HL-60 (cell line): ENCODE data around the gene PGM5.

ENCODE experiments used
- DNase-seq, 2 experiments: peaks; one replicate each; pipeline ENCODE4 v3.0.0-alpha.2; 2010 to 2020; ENCODE audit warnings: low read depth in 1 of 2, low spot score in 1 of 2
- H3K27ac ChIP-seq: fragments of 250-450 bp; sonication (Bioruptor Pico); replicated peaks from 2 replicates; pipeline ENCODE4 v1.5.1; 2020; ENCODE audit warnings: mild to moderate bottlenecking, moderate library complexity
- H3K27me3 ChIP-seq: fragments of 250-450 bp; sonication (Bioruptor Pico); 2 replicates; pipeline ENCODE4 v1.5.1; 2021; ENCODE audit warnings: mild to moderate bottlenecking, moderate library complexity; ENCODE audit not compliant: insufficient read depth, poor library complexity, severe bottlenecking
- H3K4me3 ChIP-seq: replicated peaks from 2 replicates; pipeline ENCODE4 v1.5.1; 2011; ENCODE audit warnings: mild to moderate bottlenecking, control low read depth, low read length; ENCODE audit not compliant: insufficient read depth
- GABPA ChIP-seq: IDR thresholded peaks from 2 replicates; pipeline ENCODE4 v1.6.1; 2012; ENCODE audit warnings: low read depth
- POLR2AphosphoS5 ChIP-seq: IDR thresholded peaks from 2 replicates; pipeline ENCODE4 v1.6.1; 2012; ENCODE audit warnings: low read depth
- REST ChIP-seq: IDR thresholded peaks from 2 replicates; pipeline ENCODE4 v1.6.1; 2012; ENCODE audit warnings: low read depth; ENCODE audit not compliant: insufficient replicate concordance
- SPI1 ChIP-seq: IDR thresholded peaks from 2 replicates; pipeline ENCODE4 v1.6.1; 2012; ENCODE audit warnings: low read depth, mild to moderate bottlenecking, borderline replicate concordance
- TF ChIP-seq, protein P1 (sequence below): IDR thresholded peaks from one replicate; pipeline ENCODE4 v1.5.1; 2011; ENCODE audit warnings: low read length, control low read depth, inconsistent platforms; ENCODE audit not compliant: insufficient read depth

Gene PGM5

GRCh38 chr9:68546596-68547390 lies 190.4 kb downstream of the PGM5 start:
- TF ChIP-seq POLR2AphosphoS5 (peak; percentile 64), GABPA (no peak), SPI1 (peak; percentile 92), REST (peak; percentile 42)
- TF ChIP-seq, protein P1, sequence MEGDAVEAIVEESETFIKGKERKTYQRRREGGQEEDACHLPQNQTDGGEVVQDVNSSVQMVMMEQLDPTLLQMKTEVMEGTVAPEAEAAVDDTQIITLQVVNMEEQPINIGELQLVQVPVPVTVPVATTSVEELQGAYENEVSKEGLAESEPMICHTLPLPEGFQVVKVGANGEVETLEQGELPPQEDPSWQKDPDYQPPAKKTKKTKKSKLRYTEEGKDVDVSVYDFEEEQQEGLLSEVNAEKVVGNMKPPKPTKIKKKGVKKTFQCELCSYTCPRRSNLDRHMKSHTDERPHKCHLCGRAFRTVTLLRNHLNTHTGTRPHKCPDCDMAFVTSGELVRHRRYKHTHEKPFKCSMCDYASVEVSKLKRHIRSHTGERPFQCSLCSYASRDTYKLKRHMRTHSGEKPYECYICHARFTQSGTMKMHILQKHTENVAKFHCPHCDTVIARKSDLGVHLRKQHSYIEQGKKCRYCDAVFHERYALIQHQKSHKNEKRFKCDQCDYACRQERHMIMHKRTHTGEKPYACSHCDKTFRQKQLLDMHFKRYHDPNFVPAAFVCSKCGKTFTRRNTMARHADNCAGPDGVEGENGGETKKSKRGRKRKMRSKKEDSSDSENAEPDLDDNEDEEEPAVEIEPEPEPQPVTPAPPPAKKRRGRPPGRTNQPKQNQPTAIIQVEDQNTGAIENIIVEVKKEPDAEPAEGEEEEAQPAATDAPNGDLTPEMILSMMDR: no peak
- Histone ChIP-seq H3K27ac (peak overlapping the region; percentile 82), H3K27me3 (no peaks in the 10 kb centered on the region), H3K4me3 (no peak overlapping the region)
- peak; percentile 28 to 91 for DNase-seq

- Histone ChIP-seq H3K27ac (peak overlapping the region; percentile 82), H3K4me3 (no peak overlapping the region), H3K27me3 (no peaks in the 10 kb centered on the region)
- TF ChIP-seq REST (no peak), SPI1 (peak; percentile 68; the same call in 1 of the 2 replicates), GABPA (no peak), POLR2AphosphoS5 (no peak)
- TF ChIP-seq, protein P1: no peak
- peak in 1 of 2 experiments; percentile 71 for DNase-seq
These were observed 191.0 kb downstream of the PGM5 start for GRCh38 chr9:68547417-68547816.

DNA sequence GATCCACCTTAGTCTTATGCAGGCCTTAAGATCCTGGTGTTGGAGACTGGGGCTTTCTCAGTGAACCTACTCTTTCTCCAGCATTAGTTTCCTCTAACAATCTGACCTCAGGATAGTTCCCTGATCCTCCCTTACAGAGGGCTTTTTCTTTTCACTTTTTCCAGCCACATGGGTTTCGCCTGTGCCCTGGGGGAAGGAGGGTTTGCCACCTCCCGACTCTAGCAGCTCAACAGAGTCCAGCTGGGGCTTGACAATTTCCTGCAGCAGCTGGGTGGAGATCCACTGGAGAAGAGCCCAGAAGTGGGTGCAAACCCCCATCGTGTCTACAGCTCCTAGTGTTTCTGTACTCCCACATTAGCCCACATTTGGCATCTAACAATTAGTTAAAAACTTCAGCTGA lies 191.8 kb downstream of the PGM5 start:
- DNase-seq: no peak
- no peak overlapping the region for H3K4me3 ChIP-seq
- H3K27me3 ChIP-seq: no peaks in the 10 kb centered on the region
- peak overlapping the region; percentile 82 for H3K27ac ChIP-seq
- TF ChIP-seq POLR2AphosphoS5 (no peak), REST (no peak), GABPA (no peak), SPI1 (no peak)
- TF ChIP-seq, protein P1: no peak
